A673 (cell line): ENCODE measurements around the gene PROX2. TPM values are rescaled to one million over a fixed set of nuclear protein-coding genes. Genes with fewer than 3 reads are reported as not detected.

Experiments used
- BruUV-seq: library from RNA; stranded (reverse); fragments of 400-500 nt; replicated peaks from 2 replicates; lab custom pipeline; 2021; lab: Mats Ljungman, UMichigan
- CTCF ChIA-PET: fragments of 300-600 bp; sonication (Branson Sonifier 250); formaldehyde crosslinking; loops from one replicate; lab custom pipeline; 2022; ENCODE audit warnings: antibody characterized with exemption; lab: Charles Lee
- POLR2A ChIA-PET: fragments of 300-600 bp; sonication (Branson Sonifier 250); formaldehyde crosslinking; loops from one replicate; lab custom pipeline; 2022; ENCODE audit warnings: antibody characterized with exemption; ENCODE audit not compliant: low non-redundant PET; lab: Charles Lee
- DNase-seq: peaks from one replicate; pipeline ENCODE4 v3.0.0-alpha.2; 2015; ENCODE audit warnings: low spot score
- H3K27ac ChIP-seq: fragments of 200-600 bp; sonication (generic); 2 replicates; pipeline ENCODE4 v1.5.1; 2016; ENCODE audit warnings: mixed run types, low read depth, mild to moderate bottlenecking, mixed read lengths, antibody characterized with exemption, low read length; ENCODE audit not compliant: poor library complexity, severe bottlenecking
- H3K27me3 ChIP-seq: fragments of 200-600 bp; sonication (generic); replicated peaks from 2 replicates; pipeline ENCODE4 v1.6.1; 2017; ENCODE audit warnings: mixed run types, low read depth, mild to moderate bottlenecking, mixed read lengths, antibody characterized with exemption, low read length; ENCODE audit not compliant: insufficient read depth, poor library complexity
- H3K36me3 ChIP-seq: fragments of 200-600 bp; sonication (generic); 2 replicates; pipeline ENCODE4 v1.6.1; 2016; ENCODE audit warnings: mixed run types, mild to moderate bottlenecking, mixed read lengths, antibody characterized with exemption, low read length; ENCODE audit not compliant: insufficient read depth, poor library complexity, severe bottlenecking
- H3K4me1 ChIP-seq: fragments of 200-600 bp; sonication (generic); 2 replicates; pipeline ENCODE4 v1.6.1; 2017; ENCODE audit warnings: mixed run types, mild to moderate bottlenecking, mixed read lengths, antibody characterized with exemption, low read length; ENCODE audit not compliant: insufficient read depth, poor library complexity, severe bottlenecking
- H3K4me3 ChIP-seq: fragments of 200-600 bp; sonication (generic); 2 replicates; pipeline ENCODE4 v1.5.1; 2016; ENCODE audit warnings: low read depth, mixed run types, mild to moderate bottlenecking, mixed read lengths, low read length; ENCODE audit not compliant: poor library complexity, severe bottlenecking
- H3K9me3 ChIP-seq: fragments of 200-600 bp; sonication (generic); 2 replicates; pipeline ENCODE4 v1.6.1; 2016; ENCODE audit warnings: mixed run types, low read depth, mild to moderate bottlenecking, mixed read lengths, antibody characterized with exemption, low read length; ENCODE audit not compliant: poor library complexity, severe bottlenecking
- CTCF ChIP-seq: fragments of 300-800, 200-600 bp; sonication (generic); conservative IDR thresholded peaks from 2 replicates; pipeline ENCODE4 v1.5.1; 2017; ENCODE audit warnings: low read depth, mild to moderate bottlenecking, antibody characterized with exemption, low read length, moderate library complexity, mixed read lengths
- EZH2 ChIP-seq: fragments of 200-600 bp; sonication (generic); IDR thresholded peaks from 2 replicates; pipeline ENCODE4 v1.6.1; 2017; ENCODE audit warnings: borderline replicate concordance, low read depth, mild to moderate bottlenecking, mixed read lengths, antibody characterized with exemption, low read length; ENCODE audit not compliant: poor library complexity, severe bottlenecking
- intact Hi-C: fragments of 100-400 bp; cut with micrococcal nuclease; formaldehyde crosslinking; loops from one replicate; pipeline ENCODE4 v1.10.0; 2022; ENCODE audit not compliant: unreplicated experiment
- total RNA-seq: library from RNA; stranded (reverse); gene quantifications from 2 replicates; pipeline ENCODE4 v1.2.3, GENCODE V29; 2021

The PROX2 gene
- total RNA-seq, 1 experiment from 2014 or later = not detected

GRCh38 chr14:74919421-74920165, 43.6 kb upstream of the PROX2 start:
- no peaks in the 10 kb centered on the region for H3K4me1 ChIP-seq
- H3K36me3 ChIP-seq = no peaks in the 10 kb centered on the region
- intact Hi-C loops = no loop called here
- TF ChIP-seq EZH2 = no peak
- no peak for TF ChIP-seq CTCF
- no peaks in the 10 kb centered on the region for H3K9me3 ChIP-seq
- no TSS peak for BruUV-seq
- ChIA-PET CTCF (no interaction called here), POLR2A (no interaction called here)
- H3K4me3 ChIP-seq = no peak overlapping the region
- H3K27ac ChIP-seq = no peak overlapping the region
- H3K27me3 ChIP-seq = no peaks in the 10 kb centered on the region
- DNase-seq = no peak

DNA sequence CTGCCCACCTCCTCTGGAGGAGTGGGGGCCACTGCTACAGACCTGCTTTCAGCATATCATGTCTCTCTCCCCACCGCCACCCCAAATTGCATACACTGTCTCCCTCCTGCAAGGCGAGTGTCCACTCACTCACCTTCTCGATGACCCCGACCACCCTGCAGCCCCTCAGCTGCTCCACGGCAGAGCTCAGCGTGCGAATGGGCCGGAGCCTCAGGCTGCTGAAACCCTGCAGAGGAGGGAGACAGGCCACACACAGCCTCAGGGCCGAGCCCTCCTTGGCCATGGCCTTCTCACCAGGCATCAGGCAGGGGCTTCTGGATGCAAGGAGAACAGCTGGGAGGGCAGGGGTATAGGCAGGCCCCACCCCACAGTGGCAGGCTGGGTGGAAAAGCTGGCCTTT, 42.4 kb upstream of the PROX2 start:
- Histone ChIP-seq H3K9me3 (no peaks in the 10 kb centered on the region), H3K27ac (no peak overlapping the region), H3K27me3 (no peaks in the 10 kb centered on the region), H3K4me1 (no peaks in the 10 kb centered on the region), H3K4me3 (no peak overlapping the region), H3K36me3 (no peaks in the 10 kb centered on the region)
- intact Hi-C loops = no loop called here
- ChIA-PET POLR2A (no interaction called here), CTCF (no interaction called here)
- no peak for DNase-seq
- BruUV-seq = no TSS peak
- TF ChIP-seq EZH2 (no peak), CTCF (no peak)

- H3K4me1 ChIP-seq = no peaks in the 10 kb centered on the region
- intact Hi-C loops = no loop called here
- no peaks in the 10 kb centered on the region for H3K9me3 ChIP-seq
- POLR2A ChIA-PET = no interaction called here
- no peak overlapping the region for H3K4me3 ChIP-seq
- peak; percentile 47 for DNase-seq
- H3K27ac ChIP-seq = peak overlapping the region; percentile 23
- CTCF ChIA-PET = no interaction called here
- no peaks in the 10 kb centered on the region for H3K36me3 ChIP-seq
- no TSS peak for BruUV-seq
- no peaks in the 10 kb centered on the region for H3K27me3 ChIP-seq
- TF ChIP-seq EZH2 (no peak), CTCF (no peak)
Measured at GRCh38 chr14:74917646-74918081, 41.7 kb upstream of the PROX2 start.
